OCI-LY3 (cell line): ENCODE measurements around the gene GTF3C5.

Experiments
- H2AFZ ChIP-seq: fragments of 200-600, 300-600 bp; shearing (Covaris generic); 2 replicates; pipeline ENCODE4 v1.6.0; 2014; ENCODE audit warnings: antibody characterized with exemption, low read depth, low read length
- H3K27ac ChIP-seq: fragments of 200-600, 300-600 bp; sonication (generic); 2 replicates; pipeline ENCODE4 v1.5.1; 2014; ENCODE audit warnings: mild to moderate bottlenecking, low read length, moderate library complexity, mixed read lengths
- H3K27me3 ChIP-seq: fragments of 200-600, 300-600 bp; sonication (generic); 2 replicates; pipeline ENCODE4 v1.6.1; 2014; ENCODE audit warnings: low read depth, low read length, mixed read lengths
- H3K36me3 ChIP-seq: fragments of 200-600, 300-600 bp; sonication (generic); replicated peaks from 2 replicates; pipeline ENCODE3; 2014; ENCODE audit warnings: low read depth, low read length, mixed read lengths
- H3K4me1 ChIP-seq: fragments of 300-600, 200-600 bp; sonication (generic); 2 replicates; pipeline ENCODE4 v1.6.1; 2014; ENCODE audit warnings: low read length, mixed read lengths
- H3K4me2 ChIP-seq: fragments of 200-600, 300-600 bp; sonication (generic); 2 replicates; pipeline ENCODE4 v1.6.1; 2014; ENCODE audit warnings: low read length, mixed read lengths
- H3K4me3 ChIP-seq: fragments of 300-600, 200-600 bp; sonication (generic); 2 replicates; pipeline ENCODE4 v1.5.1; 2014; ENCODE audit warnings: antibody characterized with exemption, mild to moderate bottlenecking, low read length, moderate library complexity
- H3K79me2 ChIP-seq: fragments of 300-600, 200-600 bp; shearing (Covaris generic); 2 replicates; pipeline ENCODE4 v1.6.1; 2014; ENCODE audit warnings: mild to moderate bottlenecking, low read length, mixed read lengths
- H3K9ac ChIP-seq: fragments of 300-600, 200-600 bp; shearing (Covaris generic); 2 replicates; pipeline ENCODE4 v1.6.0; 2014; ENCODE audit warnings: mild to moderate bottlenecking, low read length, moderate library complexity
- H3K9me3 ChIP-seq: fragments of 200-600, 300-600 bp; shearing (Covaris generic); 2 replicates; pipeline ENCODE4 v1.6.1; 2014; ENCODE audit warnings: low read length, mixed read lengths; ENCODE audit not compliant: insufficient read depth
- H4K20me1 ChIP-seq: fragments of 200-600, 300-600 bp; sonication (generic); 2 replicates; pipeline ENCODE4 v1.6.1; 2016; ENCODE audit warnings: low read length, mixed read lengths; ENCODE audit not compliant: insufficient read depth
- CTCF ChIP-seq: fragments of 200-600, 300-600 bp; sonication (generic); IDR thresholded peaks from 2 replicates; pipeline ENCODE4 v1.5.1; 2014; ENCODE audit warnings: antibody characterized with exemption, low read length, low read depth
- EZH2phosphoT487 ChIP-seq: fragments of 200-600 bp; shearing (Covaris generic); IDR thresholded peaks from 2 replicates; pipeline ENCODE4 v1.6.1; 2018; ENCODE audit warnings: antibody characterized with exemption, mixed run types, low read depth

Gene GTF3C5

GRCh38 chr9:133044661-133045060 is 13.9 kb downstream of the GTF3C5 start:
- H3K4me3 ChIP-seq, result no peak overlapping the region
- H3K9ac ChIP-seq, result no peak overlapping the region
- H2AFZ ChIP-seq, result no peak overlapping the region
- H4K20me1 ChIP-seq, result peaks cover 17% of the 10 kb centered on the region
- no peaks in the 10 kb centered on the region for H3K4me1 ChIP-seq
- no peak overlapping the region for H3K27ac ChIP-seq
- peaks cover 51% of the 10 kb centered on the region for H3K36me3 ChIP-seq
- TF ChIP-seq EZH2phosphoT487, result no peak
- no peak for TF ChIP-seq CTCF
- no peaks in the 10 kb centered on the region for H3K9me3 ChIP-seq
- H3K27me3 ChIP-seq, result no peaks in the 10 kb centered on the region
- no peak overlapping the region for H3K4me2 ChIP-seq
- H3K79me2 ChIP-seq, result peaks cover 15% of the 10 kb centered on the region

- Histone ChIP-seq H2AFZ (no peak overlapping the region), H3K9me3 (no peaks in the 10 kb centered on the region), H3K4me2 (no peak overlapping the region), H3K9ac (no peak overlapping the region), H3K27ac (no peak overlapping the region), H4K20me1 (peaks cover 12% of the 10 kb centered on the region), H3K4me1 (no peaks in the 10 kb centered on the region), H3K4me3 (no peak overlapping the region), H3K79me2 (peaks cover 10% of the 10 kb centered on the region), H3K36me3 (peaks cover 51% of the 10 kb centered on the region), H3K27me3 (no peaks in the 10 kb centered on the region)
- TF ChIP-seq EZH2phosphoT487 (no peak), CTCF (no peak)
Observed at GRCh38 chr9:133045132-133045531, 14.3 kb downstream of the GTF3C5 start.

- no peak overlapping the region for H3K27ac ChIP-seq
- H3K9ac ChIP-seq, result no peak overlapping the region
- H3K4me2 ChIP-seq, result no peak overlapping the region
- H2AFZ ChIP-seq, result no peak overlapping the region
- no peaks in the 10 kb centered on the region for H3K4me1 ChIP-seq
- TF ChIP-seq EZH2phosphoT487 (no peak), CTCF (no peak)
- peaks cover 3% of the 10 kb centered on the region for H4K20me1 ChIP-seq
- H3K79me2 ChIP-seq, result peaks cover under 1% of the 10 kb centered on the region; the same call in 1 of the 2 replicates
- H3K27me3 ChIP-seq, result no peaks in the 10 kb centered on the region
- H3K9me3 ChIP-seq, result no peaks in the 10 kb centered on the region
- H3K36me3 ChIP-seq, result peaks cover 54% of the 10 kb centered on the region
- H3K4me3 ChIP-seq, result no peak overlapping the region
Observed at GRCh38 chr9:133046196-133046899, 15.6 kb downstream of the GTF3C5 start.

GRCh38 chr9:133046900-133047295 is 16.1 kb downstream of the GTF3C5 start:
- Histone ChIP-seq H4K20me1 (no peaks in the 10 kb centered on the region; the same call in 1 of the 2 replicates), H3K9me3 (no peaks in the 10 kb centered on the region), H3K36me3 (peaks cover 58% of the 10 kb centered on the region), H3K79me2 (no peaks in the 10 kb centered on the region), H3K9ac (no peak overlapping the region), H2AFZ (no peak overlapping the region), H3K4me2 (no peak overlapping the region), H3K4me1 (no peaks in the 10 kb centered on the region), H3K27me3 (no peaks in the 10 kb centered on the region), H3K4me3 (no peak overlapping the region), H3K27ac (no peak overlapping the region)
- no peak for TF ChIP-seq CTCF
- no peak for TF ChIP-seq EZH2phosphoT487
